Measurements from ENCODE around the gene CHKA. TPM values are rescaled to one million over a fixed set of nuclear protein-coding genes. Genes with fewer than 3 reads are reported as not detected.
A peak's percentile ranks its signal among the peaks of the same experiment; 100 is the strongest.
"Not testable (repeated sequence)": the region's sequence is repeated elsewhere in the genome, so short reads cannot be mapped to it uniquely, and the experiment has no call there.

Gene CHKA
- total RNA-seq, 2 donors from 2014 or later, result 56.1 to 75.9 TPM

- DNase-seq, result no peak
- peaks cover 23% of the 10 kb centered on the region for H3K4me1 Mint-ChIP-seq
- Histone ChIP-seq H3K36me3 (ENCODE audit: control insufficient read depth, insufficient read depth, low read length) (peaks cover 12% of the 10 kb centered on the region), H3K9me3 (ENCODE audit: control insufficient read depth, low read length) (peaks cover 8% of the 10 kb centered on the region), H3K9ac (ENCODE audit: extremely low read depth, low read length, poor library complexity, severe bottlenecking) (no peak overlapping the region), H3K27me3 (ENCODE audit: control insufficient read depth, insufficient read depth, low read length, poor library complexity, severe bottlenecking) (no peaks in the 10 kb centered on the region), H3K27ac (ENCODE audit: low read depth, low read length) (no peak overlapping the region), H3K4me3 (ENCODE audit: low read length) (no peak overlapping the region), H3K4me1 (ENCODE audit: control insufficient read depth, insufficient read depth, low read length) (peaks cover 6% of the 10 kb centered on the region)
- H3K9me3 Mint-ChIP-seq, result peaks cover 9% of the 10 kb centered on the region
- peaks cover 35% of the 10 kb centered on the region for H3K36me3 Mint-ChIP-seq (ENCODE audit: low read depth)
- H3K27me3 Mint-ChIP-seq (ENCODE audit: insufficient read depth), result no peaks in the 10 kb centered on the region
- peak overlapping the region; percentile 93 for H3K27ac Mint-ChIP-seq
- H3K4me3 Mint-ChIP-seq, result no peak overlapping the region
- no peak for TF ChIP-seq CTCF (conservative IDR thresholded peaks at IDR 0.05)
Observed at GRCh38 chr11:68099057-68099456, 22.1 kb downstream of the CHKA start.

GRCh38 chr11:68096962-68097361 lies 24.2 kb downstream of the CHKA start:
- Histone ChIP-seq H3K9me3 (ENCODE audit: control insufficient read depth, low read length) (peaks cover under 1% of the 10 kb centered on the region), H3K4me3 (ENCODE audit: low read length) (no peak overlapping the region), H3K27ac (ENCODE audit: low read depth, low read length) (no peak overlapping the region), H3K9ac (ENCODE audit: extremely low read depth, low read length, poor library complexity, severe bottlenecking) (no peak overlapping the region), H3K36me3 (ENCODE audit: control insufficient read depth, insufficient read depth, low read length) (peaks cover 20% of the 10 kb centered on the region), H3K4me1 (ENCODE audit: control insufficient read depth, insufficient read depth, low read length) (peaks cover 6% of the 10 kb centered on the region), H3K27me3 (ENCODE audit: control insufficient read depth, insufficient read depth, low read length, poor library complexity, severe bottlenecking) (no peaks in the 10 kb centered on the region)
- Mint-ChIP-seq H3K36me3 (ENCODE audit: low read depth) (peaks cover 21% of the 10 kb centered on the region), H3K27ac (peak overlapping the region; percentile 27), H3K9me3 (peaks cover 4% of the 10 kb centered on the region), H3K27me3 (ENCODE audit: insufficient read depth) (no peaks in the 10 kb centered on the region), H3K4me3 (no peak overlapping the region), H3K4me1 (peaks cover 25% of the 10 kb centered on the region)
- TF ChIP-seq CTCF (conservative IDR thresholded peaks at IDR 0.05), result no peak
- DNase-seq, result no peak
- WGBS, 2 experiments (ENCODE audit: insufficient coverage in 1 of 2, insufficient read length in 1 of 2), result 92 to 100% methylated on average over 1 to 8 of the region's 8 CpGs

- no peak overlapping the region for H3K9ac ChIP-seq (ENCODE audit: extremely low read depth, low read length, poor library complexity, severe bottlenecking)
- H3K27me3 ChIP-seq (ENCODE audit: control insufficient read depth, insufficient read depth, low read length, poor library complexity, severe bottlenecking), result no peaks in the 10 kb centered on the region
- H3K9me3 Mint-ChIP-seq, result no peaks in the 10 kb centered on the region
- H3K4me3 Mint-ChIP-seq, result no peak overlapping the region
- no peak overlapping the region for H3K27ac Mint-ChIP-seq
- H3K9me3 ChIP-seq (ENCODE audit: control insufficient read depth, low read length), result no peaks in the 10 kb centered on the region
- TF ChIP-seq CTCF (conservative IDR thresholded peaks at IDR 0.05), result no peak
- no peak overlapping the region for H3K27ac ChIP-seq (ENCODE audit: low read depth, low read length)
- no peaks in the 10 kb centered on the region for H3K27me3 Mint-ChIP-seq (ENCODE audit: insufficient read depth)
- no peak overlapping the region for H3K4me3 ChIP-seq (ENCODE audit: low read length)
- 87% methylated on average over 4 of the region's 4 CpGs; no CpG with 5 or more reads in 1 of the 2 experiments for WGBS, 2 experiments (ENCODE audit: insufficient coverage in 1 of 2, insufficient read length in 1 of 2)
- peaks cover 6% of the 10 kb centered on the region for H3K4me1 Mint-ChIP-seq
- peaks cover 19% of the 10 kb centered on the region for H3K36me3 Mint-ChIP-seq (ENCODE audit: low read depth)
- no peak for DNase-seq
- H3K36me3 ChIP-seq (ENCODE audit: control insufficient read depth, insufficient read depth, low read length), result peaks cover 20% of the 10 kb centered on the region
- H3K4me1 ChIP-seq (ENCODE audit: control insufficient read depth, insufficient read depth, low read length), result no peaks in the 10 kb centered on the region
Observed at GRCh38 chr11:68093565-68093964, 27.6 kb downstream of the CHKA start.

- not testable (repeated sequence) for H3K4me3 Mint-ChIP-seq; H3K9me3 ChIP-seq (ENCODE audit: control insufficient read depth, low read length); H3K4me1 ChIP-seq (ENCODE audit: control insufficient read depth, insufficient read depth, low read length); H3K27ac Mint-ChIP-seq; H3K4me3 ChIP-seq (ENCODE audit: low read length); H3K4me1 Mint-ChIP-seq; H3K27ac ChIP-seq (ENCODE audit: low read depth, low read length); H3K27me3 Mint-ChIP-seq (ENCODE audit: insufficient read depth); H3K9me3 Mint-ChIP-seq; H3K27me3 ChIP-seq (ENCODE audit: control insufficient read depth, insufficient read depth, low read length, poor library complexity, severe bottlenecking); H3K9ac ChIP-seq (ENCODE audit: extremely low read depth, low read length, poor library complexity, severe bottlenecking); DNase-seq
- H3K36me3 Mint-ChIP-seq (ENCODE audit: low read depth), result peaks cover 20% of the 10 kb centered on the region
- 83 to 86% methylated on average over 2 of the region's 3 CpGs for WGBS, 2 experiments (ENCODE audit: insufficient coverage in 1 of 2, insufficient read length in 1 of 2)
- H3K36me3 ChIP-seq (ENCODE audit: control insufficient read depth, insufficient read depth, low read length), result peaks cover 20% of the 10 kb centered on the region
Observed at GRCh38 chr11:68092946-68093345, 28.2 kb downstream of the CHKA start.
